GM19193 (cell line): ENCODE measurements around the gene ADD1.

Experiments
- POLR2A ChIP-seq: IDR thresholded peaks from 4 replicates; pipeline ENCODE4 v1.6.1; 2011; ENCODE audit not compliant: insufficient read depth, insufficient read length; ENCODE audit errors: extremely low read depth

The ADD1 gene

DNA sequence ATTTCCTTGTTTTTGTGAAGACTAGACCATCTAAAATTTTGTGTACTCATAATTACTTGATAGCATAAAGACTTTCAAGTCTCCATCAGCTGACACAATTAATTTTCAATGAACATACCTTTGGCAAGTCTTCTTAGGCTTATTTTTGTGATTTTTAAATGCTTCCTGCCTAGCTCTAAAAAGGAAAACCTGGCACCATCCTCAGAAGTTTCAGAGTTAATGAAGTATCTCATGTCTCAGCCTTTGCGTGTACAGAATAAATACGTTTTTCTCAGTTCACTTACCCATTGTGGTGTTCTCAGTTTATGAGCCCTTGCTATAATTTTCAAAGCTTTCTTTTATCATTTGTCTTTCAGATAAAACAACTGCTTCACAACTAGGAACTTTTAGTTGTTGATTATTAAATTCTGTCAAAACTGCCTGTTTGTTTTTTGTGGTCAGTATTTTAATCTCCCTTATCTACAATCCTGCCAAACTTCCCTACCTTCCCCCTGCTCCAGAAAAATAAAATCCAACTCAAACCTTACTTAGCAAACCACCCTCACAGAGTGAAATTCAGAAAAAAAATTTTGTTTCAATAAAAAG is 21.6 kb downstream of the ADD1 start:
- no peak for TF ChIP-seq POLR2A

DNA sequence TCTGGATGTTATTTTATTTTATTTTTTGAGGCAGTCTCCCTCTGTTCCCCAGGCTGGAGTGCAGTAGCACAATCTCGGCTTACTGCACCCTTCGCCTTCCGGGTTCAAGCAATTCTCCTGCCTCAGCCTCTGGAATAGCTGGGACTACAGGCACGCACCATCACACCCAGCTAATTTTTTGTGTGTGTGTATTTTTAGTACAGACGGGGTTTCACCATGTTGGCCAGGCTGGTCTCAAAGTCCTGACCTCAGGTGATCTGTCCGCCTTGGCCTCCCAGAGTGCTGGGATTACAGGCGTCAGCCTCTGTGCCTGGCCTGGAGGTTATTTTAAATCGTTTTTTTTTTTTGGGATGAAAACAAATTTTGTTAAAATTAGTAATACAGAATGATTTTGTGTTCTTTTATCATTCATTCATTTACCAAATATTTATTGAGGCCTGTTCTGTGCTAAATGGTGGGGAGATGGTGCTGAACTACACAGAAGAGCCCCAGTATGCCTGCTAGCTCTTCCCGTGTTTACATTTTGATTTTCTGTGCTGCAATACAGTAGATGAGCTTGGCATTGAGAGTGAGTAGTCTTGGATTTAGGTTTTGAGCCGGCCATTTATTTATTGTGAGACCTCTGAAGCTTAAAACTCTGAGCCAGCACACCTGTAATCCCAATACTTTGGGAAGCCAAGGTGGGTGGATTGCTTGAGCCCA is 22.7 kb downstream of the ADD1 start:
- no peak for TF ChIP-seq POLR2A

GRCh38 chr4:2866891-2867290 is 23.2 kb downstream of the ADD1 start:
- no peak for TF ChIP-seq POLR2A

GRCh38 chr4:2867758-2868491 is 24.3 kb downstream of the ADD1 start:
- no peak for TF ChIP-seq POLR2A

- TF ChIP-seq POLR2A, result no peak
Observed at GRCh38 chr4:2868877-2869487, 25.3 kb downstream of the ADD1 start.

- no peak for TF ChIP-seq POLR2A
Observed at GRCh38 chr4:2869659-2870058, 26.0 kb downstream of the ADD1 start.

- TF ChIP-seq POLR2A, result no peak
Observed at GRCh38 chr4:2870082-2870481, 26.4 kb downstream of the ADD1 start.

GRCh38 chr4:2871466-2871865 is 27.8 kb downstream of the ADD1 start:
- no peak for TF ChIP-seq POLR2A

DNA sequence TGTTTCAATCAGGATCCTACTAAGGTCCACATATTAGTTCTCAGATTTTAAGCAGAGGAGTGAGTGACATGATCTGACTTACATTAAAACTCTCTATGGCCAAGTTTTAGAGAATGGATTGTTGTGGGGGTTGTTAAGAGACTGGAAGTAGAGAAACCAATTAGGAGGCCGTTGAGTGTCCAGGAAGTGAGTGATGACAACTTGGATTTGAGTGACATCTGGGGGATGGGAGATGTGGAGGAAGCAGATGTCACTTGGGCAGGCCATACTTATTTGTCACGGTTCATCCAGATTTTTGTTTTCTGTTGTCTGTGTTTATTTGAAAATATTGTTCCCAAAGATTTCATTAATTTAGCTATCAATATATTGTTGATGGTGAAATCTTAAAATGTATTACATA is 28.3 kb downstream of the ADD1 start:
- TF ChIP-seq POLR2A, result no peak

DNA sequence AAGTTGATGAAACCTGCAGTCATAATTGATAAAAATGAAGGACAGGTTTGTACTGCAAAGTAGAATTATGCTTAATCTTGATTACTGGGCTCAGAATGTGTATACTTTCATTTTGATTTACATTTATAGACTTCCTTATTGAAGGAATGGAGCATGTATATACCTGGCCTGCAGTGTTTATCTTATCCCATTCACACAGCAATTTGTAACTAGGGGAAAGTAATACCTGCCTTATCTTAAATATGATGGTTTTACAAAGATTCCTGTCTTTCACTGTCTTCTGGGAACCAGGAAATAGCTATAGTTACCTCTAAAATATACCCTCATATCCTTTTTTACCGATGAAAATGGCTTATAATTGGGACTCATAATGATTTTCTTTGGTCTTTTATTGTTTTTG is 29.7 kb downstream of the ADD1 start:
- TF ChIP-seq POLR2A, result no peak

DNA sequence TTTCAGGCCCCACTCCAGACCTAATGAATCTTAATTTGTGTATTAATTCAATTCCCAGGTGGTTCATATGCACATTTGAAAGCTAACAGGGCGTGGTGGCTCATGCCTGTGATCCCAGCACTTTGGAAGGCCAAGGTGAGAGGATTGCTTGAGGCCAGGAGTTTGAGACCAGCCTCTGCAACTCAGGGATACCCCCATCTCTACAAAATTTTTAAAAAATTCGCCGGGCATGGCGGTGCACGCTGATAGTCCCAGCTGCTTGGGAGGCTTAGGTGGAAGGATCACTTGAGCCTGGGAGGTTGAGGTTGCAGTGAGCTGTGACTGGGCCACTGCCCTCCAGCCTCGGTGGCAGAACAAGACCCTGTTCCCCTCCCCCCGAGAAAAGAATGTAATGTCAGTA is 31.2 kb downstream of the ADD1 start:
- no peak for TF ChIP-seq POLR2A

GRCh38 chr4:2875556-2875955 is 31.9 kb downstream of the ADD1 start:
- no peak for TF ChIP-seq POLR2A

GRCh38 chr4:2878346-2878745 is 34.7 kb downstream of the ADD1 start:
- TF ChIP-seq POLR2A, result no peak

- no peak for TF ChIP-seq POLR2A
Observed at GRCh38 chr4:2879026-2879425, 35.4 kb downstream of the ADD1 start.

DNA sequence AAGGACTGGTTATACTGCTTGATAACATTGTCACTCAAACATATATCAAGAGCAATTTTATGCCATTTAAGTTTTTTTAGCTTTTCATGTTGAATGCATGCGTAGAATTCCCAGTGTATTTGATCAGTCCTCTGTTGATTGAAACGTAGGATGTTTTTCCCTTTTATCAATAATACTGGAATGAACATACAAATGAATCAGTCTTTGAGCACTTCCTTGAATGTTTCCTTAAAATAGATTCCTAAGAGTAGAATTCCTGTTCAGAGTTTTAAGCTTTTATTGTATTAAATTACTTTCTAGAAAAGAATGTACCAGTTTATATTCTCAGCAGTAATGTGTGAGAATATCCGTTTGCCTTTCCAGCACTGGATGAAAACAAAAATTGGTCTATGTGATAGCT is 37.8 kb downstream of the ADD1 start:
- no peak for TF ChIP-seq POLR2A

DNA sequence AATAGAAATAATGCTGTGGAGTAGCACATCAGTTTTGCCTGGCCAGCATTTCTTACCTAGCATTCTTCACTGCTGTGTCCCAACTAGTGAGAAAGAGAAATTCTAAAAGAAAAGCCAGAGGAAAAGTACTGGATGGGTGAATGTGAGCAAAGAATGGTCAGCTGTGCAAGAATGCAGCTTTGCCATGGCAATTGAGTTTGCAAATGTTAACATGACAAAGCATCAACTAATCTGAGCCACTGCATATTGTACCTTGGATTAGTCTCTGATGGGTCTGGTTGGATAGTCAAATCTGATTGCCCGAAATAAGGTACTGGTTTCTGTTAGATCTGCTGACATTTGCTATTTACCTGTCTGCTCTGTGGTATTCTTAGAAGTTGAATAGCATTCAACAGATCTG is 38.7 kb downstream of the ADD1 start:
- no peak for TF ChIP-seq POLR2A

DNA sequence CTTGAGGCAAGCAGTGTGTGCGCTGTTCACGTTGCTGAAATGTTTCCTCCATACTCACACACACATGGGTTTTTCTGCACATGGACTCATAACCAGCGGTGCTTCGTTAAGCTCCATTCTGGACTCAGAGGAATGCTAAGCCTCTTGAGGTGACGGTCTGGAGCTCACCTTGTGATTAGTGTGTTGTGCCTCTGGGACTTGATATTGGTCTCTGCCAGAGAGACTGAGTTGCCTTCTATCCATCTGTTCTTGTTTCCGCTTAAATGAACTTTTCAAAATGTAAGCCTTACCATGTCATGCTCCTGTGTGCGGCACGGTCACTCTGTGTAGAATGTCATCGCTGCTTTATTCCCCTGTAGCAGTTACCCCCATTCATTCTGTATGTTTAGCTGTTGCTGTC is 42.5 kb downstream of the ADD1 start:
- no peak for TF ChIP-seq POLR2A

- TF ChIP-seq POLR2A, result no peak
Observed at GRCh38 chr4:2886622-2887021, 43.0 kb downstream of the ADD1 start.
